Prostate gland (tissue), 2 donors: ENCODE measurements around the gene FAM163B.

Experiments
- CTCF ChIP-seq, 4 experiments: fragments of 200-600 bp in 2 of 4; fragments of 450-650 bp in 2 of 4; sonication (generic) in 2 of 4; IDR thresholded peaks; 1 replicate in 3 of 4; 2 replicates in 1 of 4; pipeline ENCODE4 v1.5.1; 2016 to 2019; ENCODE audit warnings: antibody characterized with exemption in 4 of 4, mild to moderate bottlenecking in 2 of 4, moderate library complexity in 2 of 4
- POLR2A ChIP-seq: fragments of 450-650 bp; IDR thresholded peaks from one replicate; pipeline ENCODE4 v1.6.1; 2016; ENCODE audit warnings: antibody characterized with exemption, mild to moderate bottlenecking
- POLR2AphosphoS5 ChIP-seq: sonication (generic); formaldehyde crosslinking; IDR thresholded peaks from one replicate; pipeline ENCODE4 v1.6.1; 2017; ENCODE audit warnings: antibody characterized with exemption

GRCh38 chr9:133643362-133643755, 34.2 kb upstream of the FAM163B start:
- no peak for TF ChIP-seq CTCF (IDR thresholded peaks at IDR 0.05)
- no peak for TF ChIP-seq POLR2AphosphoS5
- no peak for TF ChIP-seq POLR2A
